NB4 (cell line): ENCODE measurements around the gene BAK1.

Source experiments
- CTCF ChIP-seq: IDR thresholded peaks from one replicate; pipeline ENCODE4 v1.5.1; 2012; ENCODE audit warnings: low read depth, low read length
- MAX ChIP-seq: IDR thresholded peaks from 2 replicates; pipeline ENCODE4 v1.6.1; 2011; ENCODE audit warnings: low read depth, low read length
- MYC ChIP-seq: IDR thresholded peaks from 2 replicates; pipeline ENCODE4 v1.6.1; 2011; ENCODE audit warnings: low read depth, low read length
- POLR2A ChIP-seq: IDR thresholded peaks from 2 replicates; pipeline ENCODE4 v1.6.1; 2011; ENCODE audit warnings: mild to moderate bottlenecking; ENCODE audit not compliant: insufficient read length; ENCODE audit errors: extremely low read depth

DNA sequence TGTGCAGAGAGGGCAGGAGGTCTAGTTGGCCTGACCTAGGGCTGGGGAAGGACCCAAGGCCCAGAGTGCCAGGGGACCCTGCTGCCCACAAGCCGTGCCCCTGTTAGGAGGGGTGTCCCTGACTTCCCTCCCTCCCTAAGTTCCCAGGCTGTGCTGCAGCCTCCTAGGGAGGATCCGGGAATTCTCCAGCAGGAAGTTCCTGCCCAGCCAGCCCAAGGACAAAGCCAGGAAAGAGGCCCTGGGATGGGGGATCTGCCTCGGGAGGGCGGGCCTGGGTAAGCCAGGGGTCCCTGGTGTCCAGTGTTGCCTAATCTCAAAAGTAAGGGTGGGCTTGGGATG, 9.3 kb upstream of the BAK1 start:
- no peak for TF ChIP-seq POLR2A
- TF ChIP-seq CTCF = no peak
- no peak for TF ChIP-seq MAX
- TF ChIP-seq MYC = no peak
